Forelimb muscle (tissue), 1 donor: ENCODE measurements around the gene CDK16. TPM values are rescaled to one million over a fixed set of nuclear protein-coding genes. Genes with fewer than 3 reads are reported as not detected.
A peak's percentile ranks its signal among the peaks of the same experiment; 100 is the strongest.

ENCODE experiments used
- DNase-seq: peaks from one replicate; pipeline ENCODE4 v3.0.0-alpha.2; 2013; ENCODE audit warnings: low read depth
- polyA plus RNA-seq: library from polyadenylated mRNA; unstranded; fragments of 120-200 nt; gene quantifications from one replicate; pipeline ENCODE4 v1.2.1, GENCODE V29; 2013; ENCODE audit not compliant: insufficient read length

CDK16 gene
- polyA plus RNA-seq: 111 TPM

- DNase-seq: peak; percentile 83
These were observed at the start of gene CDK16 for GRCh38 chrX:47218280-47218919. TSS of gene CDK16 (plus strand) at chrX:47218681. CDS start at chrX:47223558, 4,877 bp downstream.

DNA sequence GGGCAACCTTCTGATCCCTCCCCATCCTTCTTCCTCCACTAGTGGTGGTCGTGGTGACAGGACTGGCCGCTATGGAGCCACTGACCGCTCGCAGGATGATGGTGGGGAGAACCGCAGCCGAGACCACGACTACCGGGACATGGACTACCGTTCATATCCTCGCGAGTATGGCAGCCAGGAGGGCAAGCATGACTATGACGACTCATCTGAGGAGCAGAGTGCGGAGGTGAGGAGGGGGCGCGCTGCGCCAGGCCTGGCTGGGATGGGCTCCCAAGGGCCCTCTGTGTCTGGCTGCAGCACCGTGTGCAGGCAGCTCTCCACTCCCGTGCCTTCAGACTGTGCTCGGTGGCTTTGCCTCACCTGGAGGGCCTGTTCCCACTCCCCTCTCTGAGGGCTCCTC is 49.2 kb upstream of the CDK16 start:
- DNase-seq: no peak

- DNase-seq: no peak
These were observed 48.6 kb upstream of the CDK16 start for GRCh38 chrX:47169726-47170515.

- DNase-seq: no peak
These were observed 47.4 kb upstream of the CDK16 start for GRCh38 chrX:47170861-47171692.

DNA sequence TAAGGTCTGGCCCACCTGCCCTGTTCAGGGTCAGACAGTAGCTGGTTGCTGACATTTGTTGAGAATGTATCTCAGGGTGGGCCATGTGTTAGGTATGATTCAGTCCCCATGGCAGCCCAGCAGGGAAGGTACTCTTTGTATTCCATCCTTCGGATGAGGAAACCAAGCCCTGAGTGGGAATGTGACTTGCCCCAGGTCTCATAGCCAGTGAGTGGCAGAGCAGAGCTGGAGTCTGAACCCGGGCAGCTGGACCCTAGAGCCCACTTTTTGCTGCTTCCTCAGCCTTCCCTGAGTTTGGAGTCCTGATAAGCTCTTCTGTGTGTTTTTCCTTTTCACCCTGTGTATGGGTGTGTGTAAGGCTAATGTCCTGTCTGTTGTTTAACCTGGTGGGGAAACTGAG is 46.5 kb upstream of the CDK16 start:
- DNase-seq: no peak

DNA sequence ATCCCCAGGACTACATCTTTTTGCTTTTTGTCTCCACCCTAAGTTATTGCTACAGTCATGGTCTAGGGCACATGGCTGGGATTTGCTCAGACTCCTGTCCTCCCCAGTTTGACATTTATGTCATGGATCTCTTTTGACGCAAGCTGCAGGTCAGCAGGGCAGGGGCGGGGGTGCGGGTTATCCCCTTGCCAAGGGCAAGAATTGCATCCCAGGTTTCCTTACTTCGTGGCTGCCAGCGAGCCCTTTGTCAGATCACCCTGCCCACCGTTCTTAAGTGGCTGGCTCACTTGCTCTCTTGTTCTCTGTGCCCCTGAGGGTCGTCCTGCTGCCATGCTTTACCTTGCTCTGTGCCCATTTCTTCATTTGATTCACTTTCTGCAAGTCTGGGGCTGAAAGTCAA is 45.9 kb upstream of the CDK16 start:
- no peak for DNase-seq

DNA sequence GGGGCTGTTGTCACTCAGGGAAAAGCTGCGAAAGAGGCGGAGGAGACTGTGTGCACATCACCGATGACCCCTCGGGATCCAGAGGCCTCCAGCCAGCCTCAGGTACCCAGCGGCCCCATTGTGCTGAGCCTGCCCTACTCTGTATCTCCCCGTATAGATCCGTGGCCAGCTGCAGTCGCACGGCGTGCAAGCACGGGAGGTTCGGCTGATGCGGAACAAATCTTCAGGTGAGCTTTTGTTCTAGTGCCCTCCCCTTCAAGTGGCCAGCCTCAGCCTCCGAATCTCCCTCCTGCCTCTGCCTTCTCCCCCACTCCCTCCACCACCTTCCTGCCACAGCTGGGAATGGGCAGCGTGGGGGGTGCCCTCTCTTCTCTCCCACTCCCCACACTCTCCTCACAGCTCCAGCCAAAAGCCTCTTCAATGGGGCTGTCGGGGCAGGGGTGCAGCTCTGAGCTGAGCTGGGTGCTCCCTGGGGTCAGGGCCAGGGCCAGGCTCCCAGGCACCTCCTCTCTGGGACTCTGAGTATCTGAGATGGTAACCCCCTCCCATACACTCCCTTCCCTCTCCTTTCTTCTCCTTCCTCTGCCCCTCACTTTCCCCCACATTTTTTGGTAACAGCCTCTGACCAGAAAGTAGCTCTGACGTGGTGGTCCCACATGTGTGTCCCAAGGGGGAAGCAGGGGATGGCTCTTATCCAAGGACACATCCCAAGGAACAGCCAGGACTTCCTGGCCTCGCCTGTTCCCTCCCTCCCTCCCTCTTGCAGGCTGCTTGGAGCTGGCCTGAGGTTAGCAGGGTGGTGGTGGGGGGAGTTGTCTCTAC is 45.3 kb upstream of the CDK16 start:
- DNase-seq: no peak

- DNase-seq: no peak
These were observed 44.1 kb upstream of the CDK16 start for GRCh38 chrX:47174376-47174775.

GRCh38 chrX:47174846-47175587 is 43.5 kb upstream of the CDK16 start:
- no peak for DNase-seq

- no peak for DNase-seq
These were observed 42.9 kb upstream of the CDK16 start for GRCh38 chrX:47175588-47175980.

DNA sequence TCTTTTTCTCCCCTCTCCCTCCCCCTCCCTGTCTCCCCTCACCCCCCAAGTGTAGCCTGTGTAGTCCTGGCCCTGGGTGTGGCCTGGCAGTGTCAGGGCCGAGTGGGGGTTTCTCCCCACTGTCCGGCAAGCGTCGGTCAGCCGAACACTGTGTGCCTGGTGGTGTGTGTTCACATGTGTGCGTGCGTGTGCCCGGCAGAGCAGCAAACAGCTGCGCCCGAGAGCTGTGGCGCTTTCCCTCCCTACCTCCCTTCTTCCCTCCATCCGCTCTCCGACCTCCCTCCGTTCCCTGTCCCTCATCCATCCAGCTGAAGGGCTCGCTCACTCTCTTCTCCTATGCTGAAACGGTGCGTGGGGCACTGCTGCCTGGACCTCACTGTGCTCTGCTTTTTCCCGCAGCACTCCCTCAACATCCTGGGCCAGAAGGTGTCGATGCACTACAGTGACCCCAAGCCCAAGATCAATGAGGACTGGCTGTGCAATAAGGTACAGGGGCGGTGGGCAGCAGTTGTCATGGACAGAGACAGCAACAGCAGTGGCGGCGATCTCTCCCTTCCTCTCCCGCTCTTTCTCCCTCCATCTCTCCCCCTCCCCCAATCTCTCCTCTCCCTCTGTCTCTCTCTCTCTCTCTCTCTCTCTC is 42.3 kb upstream of the CDK16 start:
- DNase-seq: no peak

- no peak for DNase-seq
These were observed 41.4 kb upstream of the CDK16 start for GRCh38 chrX:47177079-47177478.

DNA sequence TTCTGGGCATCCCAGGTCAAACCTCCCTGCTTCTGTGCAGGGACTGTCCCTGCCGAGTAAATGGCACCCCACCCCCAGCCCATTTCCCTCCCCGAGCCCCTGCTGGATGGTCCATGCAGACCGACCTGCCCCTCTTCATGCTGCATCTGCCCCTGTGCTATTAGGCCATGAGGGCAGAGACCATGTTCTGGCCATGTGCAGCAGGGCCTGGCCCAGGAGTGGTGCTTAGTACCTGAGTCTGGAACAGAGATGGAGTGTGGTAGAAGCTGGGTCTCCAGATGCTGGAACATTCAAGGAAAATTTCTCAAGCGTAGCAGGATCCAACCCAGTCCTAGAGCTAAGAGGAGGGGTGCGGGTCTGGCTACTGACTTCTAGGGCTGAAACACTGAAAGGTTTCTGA is 40.1 kb upstream of the CDK16 start:
- no peak for DNase-seq

DNA sequence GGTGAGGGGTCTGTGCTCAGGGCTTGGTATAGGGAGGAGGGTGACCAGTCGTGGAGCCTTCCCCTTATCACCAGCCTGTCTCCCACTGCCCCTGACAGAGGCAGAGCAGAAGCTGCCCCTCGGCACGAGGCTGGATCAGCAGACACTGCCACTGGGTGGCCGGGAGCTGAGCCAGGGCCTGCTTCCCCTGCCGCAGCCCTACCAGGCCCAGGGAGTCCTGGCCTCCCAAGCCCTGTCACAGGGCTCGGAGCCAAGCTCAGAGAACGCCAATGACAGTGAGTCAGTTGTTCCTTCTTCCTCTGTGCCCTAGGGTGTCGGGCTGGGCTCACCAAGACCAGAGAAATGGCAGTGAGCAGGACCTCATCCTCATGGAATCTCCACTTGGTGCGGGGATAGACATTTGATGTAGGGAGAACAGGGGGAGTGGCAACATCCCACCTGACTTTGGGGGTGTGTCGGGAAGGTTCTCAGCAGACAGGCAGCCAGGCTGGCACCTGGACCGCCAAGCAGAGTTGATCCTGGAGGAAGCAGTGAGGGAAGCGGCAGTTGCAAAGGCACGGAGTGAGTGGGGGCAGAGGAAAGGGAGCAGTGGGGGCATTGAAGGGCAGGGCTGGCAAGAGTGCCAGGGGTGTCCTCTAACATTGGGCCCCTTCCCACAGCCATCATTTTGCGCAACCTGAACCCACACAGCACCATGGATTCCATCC is 39.1 kb upstream of the CDK16 start:
- no peak for DNase-seq

DNA sequence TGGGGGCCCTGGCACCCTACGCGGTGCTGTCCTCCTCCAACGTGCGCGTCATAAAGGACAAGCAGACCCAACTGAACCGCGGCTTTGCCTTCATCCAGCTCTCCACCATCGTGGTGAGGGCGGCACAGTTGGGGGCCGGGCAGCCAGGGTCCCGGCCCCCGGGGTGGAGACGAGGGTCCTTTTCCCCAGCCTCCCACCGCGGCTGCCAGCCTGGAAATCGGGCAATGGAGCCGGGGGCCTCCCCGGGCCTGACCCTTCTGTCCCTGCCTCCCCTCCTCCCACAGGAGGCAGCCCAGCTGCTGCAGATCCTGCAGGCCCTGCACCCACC is 38.6 kb upstream of the CDK16 start:
- no peak for DNase-seq

DNA sequence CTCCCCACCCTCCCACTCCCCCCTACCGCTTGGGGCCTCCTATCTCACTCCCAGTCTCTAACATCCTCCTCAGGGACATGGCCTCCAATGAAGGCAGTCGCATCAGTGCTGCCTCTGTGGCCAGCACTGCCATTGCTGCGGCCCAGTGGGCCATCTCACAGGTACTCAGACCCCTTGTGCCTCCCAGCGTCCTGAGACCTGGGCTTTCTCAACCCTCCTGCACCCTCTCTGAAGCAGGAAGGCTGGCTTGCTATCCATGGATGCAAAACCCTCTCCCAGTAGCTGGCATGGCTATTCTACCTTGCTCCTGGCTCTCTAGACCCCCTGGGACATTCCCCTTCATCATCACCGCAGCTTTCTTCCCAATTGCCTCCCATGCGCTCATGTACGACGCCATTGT is 38.1 kb upstream of the CDK16 start:
- no peak for DNase-seq

DNA sequence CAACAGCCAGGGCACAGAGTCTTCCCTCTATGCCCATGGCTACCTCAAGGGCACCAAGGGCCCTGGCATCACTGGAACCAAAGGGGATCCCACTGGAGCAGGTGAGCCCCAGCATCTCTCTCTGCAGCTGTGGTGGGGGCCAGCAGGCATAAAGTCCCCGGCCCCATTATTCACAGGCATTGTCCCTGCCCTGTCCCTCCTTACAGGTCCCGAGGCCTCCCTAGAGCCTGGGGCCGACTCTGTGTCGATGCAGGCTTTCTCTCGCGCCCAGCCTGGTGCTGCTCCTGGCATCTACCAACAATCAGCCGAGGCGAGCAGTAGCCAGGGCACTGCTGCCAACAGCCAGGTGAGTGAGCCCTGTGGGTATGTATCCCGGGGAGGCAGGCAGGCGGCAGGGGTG is 37.2 kb upstream of the CDK16 start:
- no peak for DNase-seq

GRCh38 chrX:47182106-47182700 is 36.3 kb upstream of the CDK16 start:
- DNase-seq: no peak

DNA sequence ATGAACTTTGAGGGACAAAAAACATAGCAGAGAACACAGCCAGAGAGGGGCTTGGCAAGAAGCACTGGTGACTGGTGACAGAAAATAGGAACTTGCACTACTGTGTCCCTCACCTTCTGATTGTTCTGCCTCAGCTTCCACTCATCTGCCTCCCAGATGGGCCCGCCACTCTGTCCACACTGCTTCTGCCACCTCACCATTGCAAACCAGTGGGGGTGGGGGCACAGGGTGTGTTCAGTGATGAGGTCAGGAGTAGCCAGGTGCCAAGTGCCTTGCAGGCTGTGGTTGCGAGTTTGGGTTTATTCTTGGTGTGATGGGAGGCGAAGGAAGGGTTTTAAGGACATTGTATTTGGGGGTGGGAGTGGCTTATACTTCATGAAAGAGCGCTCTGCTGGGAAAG is 34.0 kb upstream of the CDK16 start:
- no peak for DNase-seq

DNA sequence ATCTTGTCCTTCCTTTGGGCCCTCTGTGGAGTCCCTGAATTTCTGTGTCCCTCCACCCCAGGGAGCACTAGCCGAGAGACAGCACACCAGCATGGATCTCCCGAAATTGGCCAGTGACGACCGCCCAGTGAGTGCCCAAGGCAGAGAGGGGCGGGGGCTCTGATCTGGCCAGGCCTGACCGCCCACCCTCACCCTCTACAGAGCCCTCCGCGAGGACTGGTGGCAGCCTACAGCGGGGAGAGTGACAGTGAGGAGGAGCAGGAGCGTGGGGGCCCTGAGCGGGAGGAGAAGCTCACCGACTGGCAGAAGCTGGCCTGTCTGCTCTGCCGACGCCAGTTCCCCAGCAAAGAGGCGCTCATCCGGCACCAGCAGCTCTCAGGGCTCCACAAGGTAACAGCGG is 33.2 kb upstream of the CDK16 start:
- DNase-seq: no peak
